ENCODE measurements around the gene ELAPOR1. TPM values are rescaled to one million over a fixed set of nuclear protein-coding genes. Genes with fewer than 3 reads are reported as not detected.
"Not testable (repeated sequence)": the region's sequence is repeated elsewhere in the genome, so short reads cannot be mapped to it uniquely, and the experiment has no call there.

Gene ELAPOR1
- total RNA-seq, 1 donor from 2014 or later = 0.80 TPM

DNA sequence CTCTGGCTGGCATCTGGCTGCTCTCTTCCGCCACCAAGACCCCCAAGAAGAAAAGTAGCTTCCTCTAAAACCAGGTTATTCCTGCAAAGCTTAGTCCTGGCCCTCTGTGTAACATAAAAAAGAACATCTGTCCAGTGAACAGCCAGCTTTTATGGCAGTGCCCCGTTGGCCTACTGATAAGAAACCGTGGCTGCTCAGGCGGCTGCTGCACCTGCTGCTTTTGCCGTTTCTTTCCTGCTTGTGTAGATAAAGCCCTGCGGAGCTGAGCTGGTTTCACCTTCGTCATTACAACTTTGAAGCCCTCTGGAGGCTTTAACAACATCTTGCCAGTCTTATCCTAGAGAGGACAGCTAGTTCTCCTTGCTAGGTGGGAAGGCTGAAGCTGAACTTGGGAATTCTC, 20.5 kb downstream of the ELAPOR1 start:
- no peak for DNase-seq (ENCODE audit: low read depth)

DNA sequence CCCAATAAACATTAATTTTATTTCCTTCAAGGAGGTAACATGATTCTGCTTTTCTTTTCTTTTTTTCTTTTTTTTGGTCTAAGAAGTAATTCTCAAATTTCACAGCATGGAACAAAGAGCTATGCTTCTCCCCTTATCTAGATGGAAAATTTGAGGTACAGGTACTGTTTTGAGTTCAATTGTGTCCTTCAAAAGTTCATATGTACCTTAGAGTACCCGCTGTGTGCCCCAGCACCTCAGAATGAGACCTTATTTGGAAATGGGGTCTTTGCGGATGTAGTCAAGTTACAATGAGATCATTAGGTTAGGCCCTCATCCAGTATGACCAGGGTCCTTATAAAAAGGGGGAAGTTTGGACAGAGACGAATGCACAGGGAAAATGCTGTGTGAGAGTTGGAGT, 22.0 kb downstream of the ELAPOR1 start:
- DNase-seq (ENCODE audit: low read depth) = no peak

DNA sequence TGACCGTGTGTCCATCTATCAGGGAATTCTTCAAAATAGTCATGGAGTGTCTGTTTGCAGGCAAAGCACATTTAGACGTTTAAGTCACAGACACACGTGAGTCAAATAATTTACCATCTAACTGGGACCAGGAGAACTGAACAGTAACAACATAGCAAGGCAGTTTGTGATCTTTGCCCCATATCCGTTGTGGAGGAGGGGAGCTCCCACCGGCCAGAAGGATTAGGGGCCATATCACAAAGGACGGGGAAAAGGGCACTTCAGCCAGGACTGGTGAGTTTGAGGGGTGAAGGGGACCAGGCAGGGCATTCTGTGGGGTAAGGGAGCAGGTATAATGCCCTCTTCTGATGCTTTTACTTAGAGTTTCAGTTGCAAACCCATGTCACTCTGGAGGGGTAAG, 22.9 kb downstream of the ELAPOR1 start:
- DNase-seq (ENCODE audit: low read depth) = no peak

DNA sequence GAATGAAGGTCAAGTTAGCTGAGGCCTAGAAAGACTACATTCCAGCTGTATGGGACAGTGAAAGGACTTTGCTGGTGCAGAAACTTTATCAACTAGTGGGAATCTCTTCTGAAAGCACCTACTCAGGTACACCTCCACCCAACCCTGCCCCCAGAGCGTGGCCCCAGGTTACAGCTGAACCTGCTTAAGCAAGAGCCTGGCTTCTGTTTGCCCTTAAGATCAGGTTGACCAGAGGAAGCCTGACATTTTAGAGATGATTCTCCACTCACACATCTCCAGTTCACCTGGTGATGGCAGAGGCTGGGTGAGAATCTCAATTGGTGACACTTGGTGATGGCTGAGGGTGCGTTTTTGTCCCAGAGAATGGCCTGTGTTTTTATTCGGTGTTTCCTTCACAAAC, 24.0 kb downstream of the ELAPOR1 start:
- DNase-seq (ENCODE audit: low read depth) = no peak

DNA sequence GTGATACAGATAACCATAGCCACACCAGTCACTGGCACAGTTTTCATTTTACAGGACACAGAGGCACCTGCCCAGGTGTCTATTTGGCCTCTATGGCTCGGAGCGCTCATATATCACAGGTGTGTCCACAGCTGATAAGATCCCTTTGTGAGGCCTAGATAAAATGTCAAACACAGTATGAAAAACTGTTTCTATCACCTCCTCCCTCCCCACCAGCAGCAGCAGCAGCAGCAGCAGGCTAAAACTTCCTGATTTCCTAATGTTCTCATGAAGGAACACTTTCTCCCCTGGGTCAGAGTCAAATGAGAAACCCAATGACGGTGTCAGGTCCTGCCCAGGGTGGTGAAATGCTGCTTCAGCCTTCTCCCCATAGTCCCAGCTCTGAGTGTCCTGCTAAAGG, 24.4 kb downstream of the ELAPOR1 start:
- DNase-seq (ENCODE audit: low read depth) = no peak

DNA sequence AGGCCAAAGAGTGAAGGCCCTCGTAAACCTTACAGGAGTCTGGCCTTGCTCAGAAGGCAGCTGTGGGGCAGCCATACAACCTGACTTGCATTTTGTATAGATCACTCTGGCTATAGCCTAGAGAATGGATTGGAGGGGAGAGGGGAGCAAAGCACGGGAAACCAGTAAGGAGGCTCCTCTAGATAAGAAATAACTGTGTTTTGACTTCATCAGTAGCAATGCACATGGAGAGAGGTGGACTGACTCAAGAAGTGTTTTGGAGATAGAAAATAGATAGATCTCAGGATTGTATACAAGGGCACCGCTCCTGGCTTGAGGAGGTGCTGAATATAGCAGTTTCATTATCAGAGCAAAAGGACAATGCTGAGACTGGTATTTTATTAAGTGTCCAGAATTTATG, 26.5 kb downstream of the ELAPOR1 start:
- DNase-seq (ENCODE audit: low read depth) = no peak

DNA sequence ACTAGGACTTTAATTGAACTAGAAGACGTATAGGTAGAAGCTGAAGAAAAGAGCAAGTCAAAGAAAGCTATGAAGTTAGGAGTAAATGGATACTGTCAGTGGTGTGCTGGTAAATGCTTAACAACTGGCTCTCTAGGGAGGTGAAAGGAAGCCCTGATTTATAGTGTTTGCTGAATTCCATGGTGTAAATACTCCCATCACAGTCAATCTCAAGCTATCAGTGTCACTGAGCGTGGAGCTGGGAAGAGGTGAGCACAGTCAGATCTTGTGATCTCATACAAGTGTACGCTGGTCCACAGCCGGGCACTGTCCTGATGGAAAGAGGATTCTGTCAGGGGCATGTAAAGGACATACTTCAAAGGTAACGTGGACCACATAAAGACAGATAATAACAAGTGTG, 28.3 kb downstream of the ELAPOR1 start:
- DNase-seq (ENCODE audit: low read depth) = no peak

DNA sequence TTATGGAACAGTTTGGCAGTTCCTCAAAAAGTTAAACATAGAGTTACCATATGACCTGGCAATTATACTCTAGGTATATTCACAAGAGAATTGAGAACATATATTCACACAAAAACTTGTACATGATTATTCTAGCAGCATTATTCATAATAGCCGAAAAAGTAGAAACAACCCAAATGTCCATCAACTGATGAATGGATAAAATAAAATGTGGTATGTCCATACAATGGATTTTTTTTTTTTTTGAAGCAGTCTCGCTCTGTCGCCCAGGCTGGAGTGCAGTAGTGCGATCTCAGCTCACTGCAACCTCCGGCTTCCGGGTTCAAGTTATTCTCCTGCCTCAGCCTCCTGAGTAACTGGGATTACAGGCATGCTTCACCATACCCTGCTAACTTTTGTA, 28.8 kb downstream of the ELAPOR1 start:
- DNase-seq (ENCODE audit: low read depth) = not testable (repeated sequence)

DNA sequence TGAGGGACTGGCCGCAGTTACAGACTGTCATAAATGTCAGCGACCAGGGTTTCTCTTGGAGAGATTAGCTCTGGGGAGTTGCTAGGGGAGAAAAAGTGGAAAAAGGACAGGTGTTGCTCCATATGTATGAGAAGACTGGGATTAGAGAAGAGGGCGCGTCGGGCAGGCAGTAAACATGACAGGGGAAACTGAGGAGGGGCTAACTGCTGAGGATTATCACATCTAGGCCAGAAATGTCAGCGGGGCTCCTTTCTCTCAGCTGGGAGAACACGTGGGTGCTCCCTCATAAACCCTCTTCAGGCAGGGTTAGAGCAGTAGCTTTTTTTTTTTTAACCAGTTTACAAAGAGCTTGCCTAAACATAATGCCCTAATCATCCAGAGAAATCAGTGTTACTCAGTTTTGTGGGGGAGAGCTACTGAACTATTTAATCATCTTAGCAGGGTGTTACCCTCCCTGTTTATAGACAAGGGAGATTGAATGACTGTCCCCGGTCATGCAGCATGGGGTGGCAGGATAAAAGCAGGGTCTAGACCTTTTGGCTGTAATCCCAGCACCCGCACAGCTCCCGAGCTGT, 35.2 kb downstream of the ELAPOR1 start:
- DNase-seq (ENCODE audit: low read depth) = no peak

DNA sequence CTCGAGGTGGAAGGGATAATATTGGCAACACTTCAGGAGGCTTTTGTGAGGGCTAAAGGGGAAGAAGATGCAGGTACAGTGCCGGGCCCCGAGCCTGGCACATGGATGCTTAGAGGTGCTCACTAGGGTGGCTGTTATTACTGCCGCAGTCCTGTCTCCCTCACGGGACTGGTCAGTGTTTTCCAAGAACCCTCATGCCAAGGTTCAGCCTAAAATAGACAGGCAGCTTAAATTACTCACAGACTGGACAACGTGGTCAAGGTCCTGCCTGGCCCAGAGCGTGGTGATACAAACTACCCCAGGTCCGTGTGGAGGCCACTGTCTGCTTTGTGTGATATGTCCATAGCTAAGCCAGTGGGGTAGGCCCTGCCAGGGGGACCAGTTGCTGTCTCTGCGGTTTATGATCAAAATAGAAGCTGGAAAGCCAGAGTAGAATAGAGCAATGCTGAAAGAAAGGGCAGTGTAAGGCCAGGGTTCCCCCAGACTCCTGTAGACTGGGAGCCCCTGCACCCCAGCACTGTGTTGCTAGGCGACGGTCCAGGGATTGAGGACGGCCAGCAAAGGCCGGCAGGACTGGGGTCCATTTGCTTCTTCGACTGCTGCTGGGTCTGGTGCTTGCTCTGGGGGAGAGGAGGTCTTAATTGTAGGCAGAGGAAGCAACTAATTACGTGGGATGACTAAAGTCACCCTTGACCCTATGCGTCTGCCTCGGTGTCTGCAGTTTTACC, 36.1 kb downstream of the ELAPOR1 start:
- DNase-seq (ENCODE audit: low read depth) = peak; percentile 95

DNA sequence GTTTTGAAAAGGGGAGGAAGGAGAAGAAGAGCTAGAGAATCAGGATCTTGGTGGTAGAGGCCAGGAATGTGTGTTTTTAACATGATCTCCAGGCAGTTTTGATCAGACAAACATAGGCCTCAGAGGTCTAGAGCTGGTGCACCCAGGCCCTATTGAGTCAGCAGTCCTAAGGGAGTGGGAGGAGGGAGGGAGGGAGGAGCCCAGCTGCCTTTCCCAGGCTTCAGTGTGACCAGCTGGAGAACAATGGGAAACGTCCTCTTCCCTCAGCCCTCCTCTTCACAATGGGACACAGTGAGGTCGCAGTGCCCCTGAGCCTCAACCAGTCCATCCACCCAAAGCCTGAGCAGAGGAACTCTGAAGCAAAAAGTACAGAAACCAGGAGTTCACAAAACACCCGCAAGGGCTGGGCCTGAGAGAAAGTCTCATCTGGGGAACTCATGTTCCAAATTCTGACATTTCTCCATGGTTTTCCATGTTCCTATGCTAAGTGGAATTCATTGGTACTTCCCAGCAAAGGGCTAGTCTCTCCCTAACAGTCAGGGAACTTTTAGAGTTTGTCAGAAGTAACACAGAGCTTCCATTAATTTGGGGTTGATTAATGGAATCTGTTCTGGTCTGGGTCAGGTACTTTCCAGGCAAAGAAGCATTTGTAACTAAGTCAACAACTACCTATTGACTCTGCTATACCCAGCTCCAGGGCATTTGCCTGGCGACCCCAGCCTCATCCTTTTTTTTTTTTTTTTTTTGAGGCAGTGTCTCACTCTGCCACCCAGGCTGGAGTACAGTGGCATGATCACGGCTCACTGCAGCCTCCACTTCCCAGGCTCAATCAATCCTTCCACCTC, 37.5 kb downstream of the ELAPOR1 start:
- peak; percentile 87 for DNase-seq (ENCODE audit: low read depth)

DNA sequence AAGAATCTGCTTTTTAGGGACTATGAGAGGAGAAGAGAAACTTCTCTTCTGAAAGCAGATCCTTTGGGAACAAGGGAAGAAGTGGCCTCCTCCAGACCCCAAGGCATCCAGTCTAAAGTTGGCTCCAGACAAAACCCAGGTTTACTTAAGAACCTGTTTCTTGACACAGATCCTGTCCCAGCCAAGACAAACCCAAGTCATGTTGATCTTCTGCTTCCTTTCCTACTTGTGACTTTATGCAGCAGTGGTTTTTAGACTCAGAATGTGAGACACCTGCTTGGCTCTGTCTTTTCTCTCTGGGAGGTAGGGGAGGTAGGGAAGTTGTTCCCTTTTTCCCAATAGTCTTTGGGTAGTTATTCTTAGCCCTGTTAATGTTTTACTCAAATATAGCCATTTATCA, 38.3 kb downstream of the ELAPOR1 start:
- DNase-seq (ENCODE audit: low read depth) = no peak

DNA sequence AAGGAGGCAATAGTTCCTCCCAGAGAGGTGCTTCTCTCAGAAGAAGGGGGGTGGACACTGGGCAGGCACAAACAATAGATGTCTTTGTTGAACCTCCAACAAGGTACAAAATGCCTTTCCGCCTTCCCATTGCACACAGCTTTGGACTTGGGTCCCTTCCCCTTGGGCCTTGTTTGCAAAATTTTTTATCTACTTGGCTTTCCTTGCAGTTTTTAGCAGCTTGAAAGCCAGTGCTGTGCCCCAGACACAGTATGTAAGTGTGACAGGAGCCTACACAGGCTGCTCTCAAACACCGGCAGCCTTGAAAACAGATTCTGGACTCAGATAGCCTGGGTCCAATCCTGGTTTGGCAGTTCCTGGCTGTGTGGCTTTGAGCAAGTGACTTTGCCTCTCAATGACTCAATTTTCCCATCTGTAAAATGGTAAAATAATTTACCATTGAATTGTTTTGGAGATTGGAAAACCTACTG, 43.0 kb downstream of the ELAPOR1 start:
- DNase-seq (ENCODE audit: low read depth) = no peak

DNA sequence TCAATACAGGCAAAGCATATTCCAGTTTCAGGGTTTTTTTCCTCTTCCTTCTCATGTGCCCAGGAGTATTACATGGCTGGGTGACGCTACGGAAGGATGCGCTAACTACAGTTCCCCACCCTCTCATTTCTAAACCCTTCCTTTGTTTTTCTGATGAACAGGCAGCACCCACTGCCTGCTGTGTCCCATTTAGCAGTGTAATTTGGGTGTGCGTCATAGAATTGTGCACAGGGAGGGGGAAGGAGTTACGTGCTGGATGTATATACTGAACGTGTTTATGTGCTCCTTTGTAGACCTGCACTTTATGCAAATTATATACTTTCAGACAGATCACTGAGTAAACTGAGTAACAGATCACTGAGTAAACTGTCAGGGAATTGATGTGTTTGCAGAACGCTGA, 44.5 kb downstream of the ELAPOR1 start:
- no peak for DNase-seq (ENCODE audit: low read depth)

DNA sequence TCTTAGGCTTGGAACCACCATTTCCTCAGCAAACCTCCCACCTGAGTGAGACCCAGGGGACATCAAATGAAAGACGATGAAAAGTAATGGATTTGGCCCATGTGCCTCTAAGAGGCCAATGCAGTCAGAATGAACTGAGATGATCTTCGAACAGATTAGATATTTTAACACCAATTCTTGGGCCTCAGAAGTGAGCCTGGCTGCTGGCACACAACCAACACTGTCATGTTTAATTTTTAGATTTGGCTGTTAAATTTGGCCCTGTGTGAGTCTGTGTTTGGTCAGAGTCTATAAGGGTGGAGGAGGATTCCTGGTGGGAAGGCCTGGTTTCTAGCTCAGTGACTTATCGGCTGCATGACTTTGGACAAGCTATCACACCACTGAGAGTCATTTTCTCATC, 45.4 kb downstream of the ELAPOR1 start:
- no peak for DNase-seq (ENCODE audit: low read depth)

DNA sequence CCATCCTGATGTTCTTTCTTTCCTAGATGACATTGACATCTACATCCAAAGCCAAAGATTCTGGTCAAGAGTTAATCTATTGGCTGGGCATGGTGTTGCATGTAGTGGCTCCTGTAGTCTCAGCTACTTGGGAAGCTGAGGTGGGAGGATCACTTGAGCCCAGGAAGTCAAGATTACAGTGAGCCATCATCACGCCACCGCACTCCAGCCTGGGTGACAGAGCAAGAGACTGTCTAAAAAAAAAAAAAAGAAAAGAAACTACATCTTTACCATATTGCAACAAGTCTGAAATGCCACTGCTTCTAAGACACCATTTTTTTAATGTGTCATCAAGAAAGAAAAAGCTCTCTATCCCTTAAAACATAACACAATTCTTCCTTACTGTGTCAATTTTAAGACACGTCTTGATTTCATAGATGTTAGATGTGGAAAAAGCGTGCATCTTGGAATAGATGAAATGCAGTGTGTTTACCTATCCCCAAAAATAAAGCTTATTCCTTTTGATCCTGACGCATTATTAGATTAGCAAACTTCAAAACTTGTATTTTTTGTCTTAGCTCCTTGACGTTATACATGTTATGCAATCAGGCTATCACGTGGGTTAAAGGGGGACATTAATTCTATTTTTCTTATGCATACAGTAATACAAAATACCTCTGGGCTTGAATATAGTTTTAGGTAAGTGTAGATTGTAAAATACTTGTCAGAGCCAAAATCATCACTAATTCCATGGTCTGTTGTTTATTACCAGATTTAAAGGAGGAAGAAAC, 46.3 kb downstream of the ELAPOR1 start:
- DNase-seq (ENCODE audit: low read depth) = no peak

DNA sequence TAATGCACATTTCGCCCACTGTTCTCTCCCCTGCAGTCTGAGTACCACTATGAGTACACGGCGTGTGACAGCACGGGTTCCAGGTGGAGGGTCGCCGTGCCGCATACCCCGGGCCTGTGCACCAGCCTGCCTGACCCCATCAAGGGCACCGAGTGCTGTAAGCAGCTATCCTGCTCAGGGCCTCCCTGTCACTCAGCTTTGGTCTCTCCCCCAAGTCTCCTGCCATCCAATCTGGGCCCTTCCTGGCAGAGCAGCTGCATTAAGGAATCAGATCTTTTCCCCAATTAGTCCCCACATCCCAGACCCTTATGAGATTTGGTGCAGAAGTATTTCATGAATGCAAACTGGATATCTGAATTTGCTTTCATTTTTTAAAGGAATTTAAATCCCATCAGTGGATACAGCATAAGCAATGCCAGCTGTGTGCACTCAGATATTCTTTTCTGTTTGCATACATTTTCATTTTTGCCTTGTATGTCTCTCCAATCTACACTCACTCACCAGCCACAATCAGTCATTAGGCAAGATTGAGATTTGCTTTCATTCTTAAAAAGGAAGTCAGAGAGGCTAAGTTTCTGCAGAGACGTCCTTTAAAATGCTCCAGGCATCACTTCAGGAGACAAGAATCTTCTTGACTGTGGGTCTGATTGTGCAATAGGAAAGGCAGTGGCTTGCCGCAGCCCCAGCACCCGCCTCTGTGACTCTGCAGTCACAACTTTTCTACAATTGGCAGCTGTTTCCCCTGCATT, 48.1 kb downstream of the ELAPOR1 start:
- peak; percentile 68 for DNase-seq (ENCODE audit: low read depth)

DNA sequence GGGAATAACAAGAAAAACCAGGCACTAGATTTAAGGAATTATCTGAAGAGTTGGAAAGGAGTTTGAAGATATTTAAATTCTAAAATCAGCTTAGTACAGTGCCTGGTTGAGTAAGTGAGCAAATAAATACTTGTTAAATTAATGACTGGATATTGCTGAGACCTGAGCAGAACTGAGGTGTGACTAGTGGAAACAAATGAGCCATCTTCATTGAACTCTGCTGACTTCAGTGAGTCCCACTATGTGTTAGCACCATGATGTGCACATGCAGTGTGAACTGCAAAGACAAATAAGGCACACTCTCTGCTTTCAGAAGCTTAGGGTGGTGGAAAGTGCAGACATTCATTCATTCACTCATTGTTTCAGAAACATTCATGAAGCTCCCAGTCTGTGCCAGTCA, 48.7 kb downstream of the ELAPOR1 start:
- DNase-seq (ENCODE audit: low read depth) = no peak

DNA sequence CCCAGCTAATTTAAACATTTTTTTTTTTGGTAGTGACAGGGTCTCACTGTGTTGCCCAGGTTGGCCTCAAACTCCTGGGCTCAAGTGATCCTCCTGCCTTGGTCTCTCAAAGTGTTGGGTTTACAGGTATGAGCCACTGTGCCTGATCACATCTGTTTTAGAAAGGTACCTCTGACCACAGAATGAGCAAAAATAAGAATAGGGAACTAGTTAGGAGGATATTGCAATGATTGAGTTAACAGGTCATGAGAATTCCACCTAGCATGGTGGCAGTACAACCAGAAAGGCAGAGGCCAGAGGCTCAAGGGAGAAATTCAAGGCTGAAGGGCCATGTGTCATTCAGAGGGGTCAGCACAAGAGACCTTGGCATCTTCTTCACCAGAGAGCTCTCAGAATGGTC, 49.6 kb downstream of the ELAPOR1 start:
- DNase-seq (ENCODE audit: low read depth) = no peak
